ENCODE measurements around the gene EGFL6. TPM values are rescaled to one million over a fixed set of nuclear protein-coding genes. Genes with fewer than 3 reads are reported as not detected.

EGFL6 gene
- total RNA-seq (2021; ENCODE audit: unreplicated experiment) (not detected), Bru-seq, nascent RNA (not detected), BruChase-seq, experiment 1, labeled RNA remaining after a 2-hour chase (percentile 3 among the genes with signal in this experiment), BruChase-seq, experiment 2, labeled RNA remaining after a 6-hour chase (percentile 5 among the genes with signal in this experiment)
- not detected for polyA plus RNA-seq (2012; ENCODE audit: insufficient read length)
- long read RNA-seq: 0 reads

- intact Hi-C loops (cut with micrococcal nuclease; ENCODE audit: unreplicated experiment): no loop called here
- Histone ChIP-seq H3K36me3 (ENCODE audit: control insufficient read depth, insufficient read depth, low read length) (no peaks in the 10 kb centered on the region), H3K27ac (ENCODE audit: low read length) (no peak within 1 kb of the TSS), H3K9me3 (ENCODE audit: control insufficient read depth, insufficient read depth, low read depth, low read length) (no peaks in the 10 kb centered on the region), H3K27me3 (ENCODE audit: control insufficient read depth, insufficient read depth, low read length) (no peaks in the 10 kb centered on the region), H3K4me1 (ENCODE audit: control insufficient read depth, insufficient read depth, low read length) (no peaks in the 10 kb centered on the region), H3K4me3 (ENCODE audit: low read depth in 2 of 2, low read length in 2 of 2) (no peak within 1 kb of the TSS)
- ATAC-seq (no peak), DNase-seq (ENCODE audit: low read depth, low spot score) (no peak)
- ChIA-PET POLR2A (no interaction called here), CTCF (no interaction called here)
- BruUV-seq (replicated peaks): no TSS peak
- TF ChIP-seq TCF7L2 (IDR thresholded peaks at IDR 0.05; ENCODE audit: low read depth, low read length) (no peak), POLR2AphosphoS5 (IDR thresholded peaks at IDR 0.05; ENCODE audit: low read depth, low read length) (no peak), CTCF (IDR thresholded peaks at IDR 0.05) (no peak)
- in situ Hi-C loops (cut with HindIII; ENCODE audit: low pct_unique_long_range_greater_than_20kb, low sequenced_read_pairs): no loop called here
These were observed at the start of gene EGFL6 for GRCh38 chrX:13569479-13570260. Gene EGFL6 (plus strand): TSS chrX:13569601. CDS start chrX:13569862, 261 bp downstream.

DNA sequence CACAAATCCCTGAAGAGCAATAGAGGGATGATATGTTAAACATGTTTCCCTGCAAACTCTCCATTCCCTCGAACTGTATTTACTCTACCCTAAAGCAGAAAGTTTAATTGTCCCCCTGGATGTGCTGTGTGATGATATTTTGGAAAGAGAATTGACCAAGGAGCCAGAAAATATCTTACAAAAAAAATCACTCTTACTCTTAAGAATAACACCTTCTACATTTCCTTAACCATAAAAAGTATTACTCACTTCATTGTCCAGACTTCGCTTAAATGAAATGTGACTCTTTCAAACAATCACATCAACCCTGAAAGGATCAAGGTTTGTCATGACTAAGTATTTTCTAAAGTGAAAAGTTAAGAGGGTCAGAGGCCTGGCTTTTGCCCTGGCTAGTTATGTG lies 49.0 kb upstream of the EGFL6 start:
- in situ Hi-C loops (cut with HindIII; ENCODE audit: low pct_unique_long_range_greater_than_20kb, low sequenced_read_pairs) (no loop called here), intact Hi-C loops (cut with micrococcal nuclease; ENCODE audit: unreplicated experiment) (no loop called here)
- no peak overlapping the region for H3K4me3 ChIP-seq (ENCODE audit: low read depth in 2 of 2, low read length in 2 of 2)
- no TSS peak for BruUV-seq (replicated peaks)
- ChIA-PET POLR2A (no interaction called here), CTCF (no interaction called here)
- DNase-seq (ENCODE audit: low read depth, low spot score) (no peak), ATAC-seq (no peak)
- no peaks in the 10 kb centered on the region for H3K4me1 ChIP-seq (ENCODE audit: control insufficient read depth, insufficient read depth, low read length)
- H3K27ac ChIP-seq (ENCODE audit: low read length): no peak overlapping the region
- no peaks in the 10 kb centered on the region for H3K27me3 ChIP-seq (ENCODE audit: control insufficient read depth, insufficient read depth, low read length)
- no peaks in the 10 kb centered on the region for H3K9me3 ChIP-seq (ENCODE audit: control insufficient read depth, insufficient read depth, low read depth, low read length)
- no peaks in the 10 kb centered on the region for H3K36me3 ChIP-seq (ENCODE audit: control insufficient read depth, insufficient read depth, low read length)
- no peak for TF ChIP-seq REST (IDR thresholded peaks at IDR 0.05; ENCODE audit: insufficient read depth in 1 of 2, low read depth in 2 of 2, low read length in 1 of 2)
- TF ChIP-seq CTCF (IDR thresholded peaks at IDR 0.05): no peak
- no peak for TF ChIP-seq TCF7L2 (IDR thresholded peaks at IDR 0.05; ENCODE audit: low read depth, low read length)
- TF ChIP-seq SIN3A (IDR thresholded peaks at IDR 0.05; ENCODE audit: borderline replicate concordance, insufficient read depth, low read depth, low read length): no peak
- TF ChIP-seq POLR2AphosphoS5 (IDR thresholded peaks at IDR 0.05; ENCODE audit: low read depth, low read length): no peak
